MCF 10A (cell line): Measurements from ENCODE around the gene ARHGAP9. TPM values are rescaled to one million over a fixed set of nuclear protein-coding genes. Genes with fewer than 3 reads are reported as not detected.

Source experiments
- BruUV-seq: library from RNA; stranded (reverse); fragments of 400-500 nt; replicated peaks from 2 replicates; lab custom pipeline; 2021; lab: Mats Ljungman, UMichigan
- CTCF ChIA-PET: fragments of 300-600 bp; sonication (Branson Sonifier 250); formaldehyde crosslinking; extraction: SDS; loops from one replicate; lab custom pipeline; 2021; ENCODE audit warnings: antibody characterized with exemption, inconsistent platforms; lab: Yijun Ruan, JAX
- POLR2A ChIA-PET: fragments of 300-600, 350-650 bp; sonication (Branson Sonifier 250); formaldehyde crosslinking; extraction: SDS; loops from one replicate; lab custom pipeline; 2020; ENCODE audit warnings: antibody characterized with exemption, inconsistent platforms; lab: Yijun Ruan, JAX
- DNase-seq: peaks from one replicate; pipeline ENCODE4 v3.0.0-alpha.2; 2018; ENCODE audit not compliant: unreplicated experiment
- H3K27ac Mint-ChIP-seq: one replicate; pipeline ENCODE4 v1.8.0; 2022; ENCODE audit warnings: mild to moderate bottlenecking, low read depth, mixed read lengths; ENCODE audit not compliant: unreplicated experiment
- H3K27me3 Mint-ChIP-seq: one replicate; pipeline ENCODE4 v1.8.0; 2022; ENCODE audit warnings: mixed read lengths; ENCODE audit not compliant: insufficient read depth, unreplicated experiment
- H3K36me3 Mint-ChIP-seq: one replicate; pipeline ENCODE4 v1.8.0; 2022; ENCODE audit warnings: mild to moderate bottlenecking, moderate library complexity, mixed read lengths; ENCODE audit not compliant: insufficient read depth, unreplicated experiment
- H3K4me1 Mint-ChIP-seq: one replicate; pipeline ENCODE4 v1.8.0; 2022; ENCODE audit warnings: mixed read lengths; ENCODE audit not compliant: insufficient read depth, unreplicated experiment
- H3K4me3 Mint-ChIP-seq: one replicate; pipeline ENCODE4 v1.8.0; 2022; ENCODE audit warnings: mild to moderate bottlenecking, moderate library complexity, mixed read lengths; ENCODE audit not compliant: unreplicated experiment
- H3K9me3 Mint-ChIP-seq: one replicate; pipeline ENCODE4 v1.8.0; 2022; ENCODE audit warnings: mixed read lengths; ENCODE audit not compliant: unreplicated experiment
- intact Hi-C: fragments of 100-400 bp; cut with micrococcal nuclease; formaldehyde crosslinking; loops from 2 replicates; pipeline ENCODE4 v1.14.1; 2022
- total RNA-seq: library from RNA; stranded (reverse); gene quantifications from 2 replicates; pipeline ENCODE4 v1.2.3, GENCODE V29; 2022
- TF ChIP-seq, protein P1 (sequence below): fragments of 200-600 bp; IDR thresholded peaks from one replicate; pipeline ENCODE4 v1.8.0; 2022; ENCODE audit warnings: antibody characterized with exemption, mild to moderate bottlenecking; ENCODE audit not compliant: unreplicated experiment

ARHGAP9 gene
- total RNA-seq, 1 experiment from 2014 or later: 1.1 TPM

- Mint-ChIP-seq H3K36me3 (peaks cover 4% of the 10 kb centered on the region), H3K27me3 (peaks cover 79% of the 10 kb centered on the region), H3K4me3 (no peak overlapping the region), H3K9me3 (no peaks in the 10 kb centered on the region), H3K27ac (no peak overlapping the region), H3K4me1 (peaks cover 6% of the 10 kb centered on the region)
- no TSS peak for BruUV-seq
- ChIA-PET CTCF (interaction anchor here (0.5 to 6.6 kb wide), 7 partner anchors 8 to 269 kb away, joined by 3 to 59 read pairs (median 3); partner anchors contain the start of gene INHBE), POLR2A (interaction anchor here (0.6 to 1.0 kb wide), 3 partner anchors 9 to 837 kb away, joined by 3 to 4 read pairs (median 4); no protein-coding TSS in a partner anchor)
- intact Hi-C loops: no loop called here
- TF ChIP-seq, protein P1, sequence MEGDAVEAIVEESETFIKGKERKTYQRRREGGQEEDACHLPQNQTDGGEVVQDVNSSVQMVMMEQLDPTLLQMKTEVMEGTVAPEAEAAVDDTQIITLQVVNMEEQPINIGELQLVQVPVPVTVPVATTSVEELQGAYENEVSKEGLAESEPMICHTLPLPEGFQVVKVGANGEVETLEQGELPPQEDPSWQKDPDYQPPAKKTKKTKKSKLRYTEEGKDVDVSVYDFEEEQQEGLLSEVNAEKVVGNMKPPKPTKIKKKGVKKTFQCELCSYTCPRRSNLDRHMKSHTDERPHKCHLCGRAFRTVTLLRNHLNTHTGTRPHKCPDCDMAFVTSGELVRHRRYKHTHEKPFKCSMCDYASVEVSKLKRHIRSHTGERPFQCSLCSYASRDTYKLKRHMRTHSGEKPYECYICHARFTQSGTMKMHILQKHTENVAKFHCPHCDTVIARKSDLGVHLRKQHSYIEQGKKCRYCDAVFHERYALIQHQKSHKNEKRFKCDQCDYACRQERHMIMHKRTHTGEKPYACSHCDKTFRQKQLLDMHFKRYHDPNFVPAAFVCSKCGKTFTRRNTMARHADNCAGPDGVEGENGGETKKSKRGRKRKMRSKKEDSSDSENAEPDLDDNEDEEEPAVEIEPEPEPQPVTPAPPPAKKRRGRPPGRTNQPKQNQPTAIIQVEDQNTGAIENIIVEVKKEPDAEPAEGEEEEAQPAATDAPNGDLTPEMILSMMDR: no peak
- DNase-seq: no peak
Observed at GRCh38 chr12:57465747-57466505, 13.7 kb downstream of the ARHGAP9 start.

GRCh38 chr12:57465030-57465746, 14.5 kb downstream of the ARHGAP9 start:
- Mint-ChIP-seq H3K27ac (no peak overlapping the region), H3K27me3 (peaks cover 82% of the 10 kb centered on the region), H3K4me3 (no peak overlapping the region), H3K4me1 (peaks cover 11% of the 10 kb centered on the region), H3K36me3 (peaks cover 4% of the 10 kb centered on the region), H3K9me3 (no peaks in the 10 kb centered on the region)
- ChIA-PET CTCF (interaction anchor here (0.5 to 6.6 kb wide), 6 partner anchors 12 to 270 kb away, joined by 3 to 59 read pairs (median 3); partner anchors contain the start of gene INHBE), POLR2A (interaction anchor here (0.6 to 1.0 kb wide), 3 partner anchors 9 to 836 kb away, joined by 3 to 4 read pairs (median 4); no protein-coding TSS in a partner anchor)
- intact Hi-C loops: no loop called here
- DNase-seq: no peak
- BruUV-seq: no TSS peak
- TF ChIP-seq, protein P1: no peak

GRCh38 chr12:57464569-57464968, 15.1 kb downstream of the ARHGAP9 start:
- no TSS peak for BruUV-seq
- H3K27me3 Mint-ChIP-seq: peaks cover 81% of the 10 kb centered on the region

More at GRCh38 chr12:57464569-57464968, 15.1 kb downstream of the ARHGAP9 start:
- Mint-ChIP-seq H3K4me1 (peaks cover 17% of the 10 kb centered on the region), H3K27ac (no peak overlapping the region), H3K36me3 (peaks cover 4% of the 10 kb centered on the region), H3K4me3 (no peak overlapping the region), H3K9me3 (no peaks in the 10 kb centered on the region)
- ChIA-PET CTCF (interaction anchor here (0.6 to 6.6 kb wide), 3 partner anchors 12 to 228 kb away, joined by 3 to 59 read pairs (median 4); partner anchors contain the start of gene INHBE), POLR2A (interaction anchor here (1.0 kb wide), 1 partner anchor 8 kb away, joined by 4 read pairs; no protein-coding TSS in a partner anchor)
- TF ChIP-seq, protein P1: no peak
- DNase-seq: no peak
- intact Hi-C loops: no loop called here
